ENCODE results near the gene RSPH9. TPM values are rescaled to one million over a fixed set of nuclear protein-coding genes. Genes with fewer than 3 reads are reported as not detected.
A peak's percentile ranks its signal among the peaks of the same experiment; 100 is the strongest.

Gene RSPH9
- total RNA-seq, 4 donors from 2014 or later: 0.17 to 0.34 TPM; not detected in 2

- H3K9me3 ChIP-seq: no peaks in the 10 kb centered on the region
- WGBS: 97% methylated on average over 8 of the region's 8 CpGs
- TF ChIP-seq EP300 (IDR thresholded peaks at IDR 0.05) (no peak), POLR2A (IDR thresholded peaks at IDR 0.05; ENCODE audit: low read depth) (no peak), CTCF (IDR thresholded peaks at IDR 0.05) (no peak), POLR2AphosphoS5 (IDR thresholded peaks at IDR 0.05) (no peak)
- no peak for DNase-seq (ENCODE audit: extremely low spot score)
- H3K27ac ChIP-seq (replicated peaks in 1 of 4): peak overlapping the region in 3 of 4 donors; percentile 41 to 48 (median 47)
- intact Hi-C loops (cut with DNase I): no loop called here
- peaks cover 15 to 28% (median 27%) of the 10 kb centered on the region in 4 donors for H3K4me1 ChIP-seq
- H3K4me3 ChIP-seq: no peak overlapping the region
- H3K36me3 ChIP-seq: no peaks in the 10 kb centered on the region
- peaks cover 0 to 5% (median 0%) of the 10 kb centered on the region in 4 donors for H3K27me3 ChIP-seq
Observed at GRCh38 chr6:43717389-43717788, 72.6 kb downstream of the RSPH9 start.

GRCh38 chr6:43717822-43718221 is 73.0 kb downstream of the RSPH9 start:
- WGBS: 71% methylated on average over 4 of the region's 12 CpGs
- H3K27me3 ChIP-seq: peaks cover 0 to 5% (median 0%) of the 10 kb centered on the region in 4 donors

GRCh38 chr6:43718387-43719105 is 73.7 kb downstream of the RSPH9 start:
- intact Hi-C loops (cut with DNase I): no loop called here
- 86% methylated on average over 10 of the region's 13 CpGs for WGBS
- Histone ChIP-seq H3K36me3 (no peaks in the 10 kb centered on the region), H3K4me3 (no peak overlapping the region), H3K27me3 (peaks cover 0 to 5% (median 0%) of the 10 kb centered on the region in 4 donors), H3K27ac (replicated peaks in 1 of 4) (peak overlapping the region; percentile 38 to 65 (median 50)), H3K4me1 (peaks cover 15 to 28% (median 27%) of the 10 kb centered on the region in 4 donors), H3K9me3 (no peaks in the 10 kb centered on the region)
- TF ChIP-seq CTCF (IDR thresholded peaks at IDR 0.05) (no peak), POLR2A (IDR thresholded peaks at IDR 0.05; ENCODE audit: low read depth) (no peak), EP300 (IDR thresholded peaks at IDR 0.05) (no peak), POLR2AphosphoS5 (IDR thresholded peaks at IDR 0.05) (no peak)
- DNase-seq (ENCODE audit: extremely low spot score): no peak

More at GRCh38 chr6:43717822-43718221, 73.0 kb downstream of the RSPH9 start:
- peak; percentile 48 to 53 for TF ChIP-seq POLR2AphosphoS5 (IDR thresholded peaks at IDR 0.05)
- TF ChIP-seq CTCF (IDR thresholded peaks at IDR 0.05): no peak
- Histone ChIP-seq H3K27ac (replicated peaks in 1 of 4) (peak overlapping the region; percentile 38 to 65 (median 50)), H3K4me1 (peaks cover 15 to 28% (median 27%) of the 10 kb centered on the region in 4 donors), H3K9me3 (no peaks in the 10 kb centered on the region), H3K4me3 (no peak overlapping the region), H3K36me3 (no peaks in the 10 kb centered on the region)
- intact Hi-C loops (cut with DNase I): no loop called here
- no peak for DNase-seq (ENCODE audit: extremely low spot score)

GRCh38 chr6:43719511-43719910 is 74.7 kb downstream of the RSPH9 start:
- peaks cover 0 to 5% (median 0%) of the 10 kb centered on the region in 4 donors for H3K27me3 ChIP-seq
- TF ChIP-seq EP300 (IDR thresholded peaks at IDR 0.05): no peak
- TF ChIP-seq POLR2AphosphoS5 (IDR thresholded peaks at IDR 0.05): no peak
- no peak for TF ChIP-seq CTCF (IDR thresholded peaks at IDR 0.05)
- TF ChIP-seq POLR2A (IDR thresholded peaks at IDR 0.05; ENCODE audit: low read depth): no peak
- WGBS: 88% methylated on average over 7 of the region's 7 CpGs
- peaks cover 15 to 32% (median 28%) of the 10 kb centered on the region in 4 donors for H3K4me1 ChIP-seq
- intact Hi-C loops (cut with DNase I): no loop called here
- no peak for DNase-seq (ENCODE audit: extremely low spot score)
- H3K4me3 ChIP-seq: no peak overlapping the region
- H3K27ac ChIP-seq (replicated peaks in 1 of 4): peak overlapping the region in 1 of 4 donors; percentile 52
- no peaks in the 10 kb centered on the region for H3K9me3 ChIP-seq
- H3K36me3 ChIP-seq: no peaks in the 10 kb centered on the region

Data from esophagus muscularis mucosa (tissue), 4 donors.